ENCODE measurements around the gene TOR4A. TPM values are rescaled to one million over a fixed set of nuclear protein-coding genes. Genes with fewer than 3 reads are reported as not detected.

TOR4A gene
- total and polyA plus RNA-seq, 9 of the 15 experiments (the other 6 are each of a cell fraction or from before 2014, with no cell fraction given), result 3.9 to 49.2 (median 8.8) TPM

DNA sequence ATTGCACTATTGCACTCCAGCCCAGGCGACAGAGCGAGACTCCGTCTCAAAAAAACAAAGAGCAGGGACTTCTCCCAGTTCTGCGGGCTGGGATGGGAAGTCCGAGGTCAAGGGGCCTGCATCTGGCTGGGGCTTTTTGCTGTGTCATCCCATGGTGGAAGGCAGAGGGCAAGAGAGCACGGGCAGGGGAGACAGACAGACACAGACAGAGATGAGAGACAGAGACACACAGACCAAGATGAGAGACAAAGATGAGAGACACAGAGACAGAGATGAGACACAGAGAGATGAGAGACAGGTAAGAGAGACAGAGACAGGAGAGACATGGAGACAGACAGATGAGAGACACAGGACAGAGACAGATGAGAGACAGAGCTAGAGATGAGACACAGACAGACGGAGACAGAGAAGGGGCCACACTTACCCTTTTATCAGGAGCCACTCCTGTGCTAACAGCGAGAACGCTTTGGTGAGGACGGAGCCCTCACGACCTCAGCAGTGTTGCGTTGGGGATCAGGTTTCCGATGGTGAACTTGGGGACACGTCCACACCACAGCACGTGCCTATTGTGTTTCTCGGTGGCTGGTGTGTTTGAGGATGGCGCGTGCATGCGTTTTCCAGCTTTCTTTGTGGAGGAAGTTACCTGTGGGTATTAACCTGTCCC is 8.9 kb upstream of the TOR4A start (continued):
- TF ChIP-seq, protein P1, sequence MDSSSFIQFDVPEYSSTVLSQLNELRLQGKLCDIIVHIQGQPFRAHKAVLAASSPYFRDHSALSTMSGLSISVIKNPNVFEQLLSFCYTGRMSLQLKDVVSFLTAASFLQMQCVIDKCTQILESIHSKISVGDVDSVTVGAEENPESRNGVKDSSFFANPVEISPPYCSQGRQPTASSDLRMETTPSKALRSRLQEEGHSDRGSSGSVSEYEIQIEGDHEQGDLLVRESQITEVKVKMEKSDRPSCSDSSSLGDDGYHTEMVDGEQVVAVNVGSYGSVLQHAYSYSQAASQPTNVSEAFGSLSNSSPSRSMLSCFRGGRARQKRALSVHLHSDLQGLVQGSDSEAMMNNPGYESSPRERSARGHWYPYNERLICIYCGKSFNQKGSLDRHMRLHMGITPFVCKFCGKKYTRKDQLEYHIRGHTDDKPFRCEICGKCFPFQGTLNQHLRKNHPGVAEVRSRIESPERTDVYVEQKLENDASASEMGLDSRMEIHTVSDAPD (CRISPR knock-in tag; IDR thresholded peaks at IDR 0.05), result no peak
- TF ChIP-seq SAFB (IDR thresholded peaks at IDR 0.05; ENCODE audit: borderline replicate concordance, low read depth, low read length), result no peak

DNA sequence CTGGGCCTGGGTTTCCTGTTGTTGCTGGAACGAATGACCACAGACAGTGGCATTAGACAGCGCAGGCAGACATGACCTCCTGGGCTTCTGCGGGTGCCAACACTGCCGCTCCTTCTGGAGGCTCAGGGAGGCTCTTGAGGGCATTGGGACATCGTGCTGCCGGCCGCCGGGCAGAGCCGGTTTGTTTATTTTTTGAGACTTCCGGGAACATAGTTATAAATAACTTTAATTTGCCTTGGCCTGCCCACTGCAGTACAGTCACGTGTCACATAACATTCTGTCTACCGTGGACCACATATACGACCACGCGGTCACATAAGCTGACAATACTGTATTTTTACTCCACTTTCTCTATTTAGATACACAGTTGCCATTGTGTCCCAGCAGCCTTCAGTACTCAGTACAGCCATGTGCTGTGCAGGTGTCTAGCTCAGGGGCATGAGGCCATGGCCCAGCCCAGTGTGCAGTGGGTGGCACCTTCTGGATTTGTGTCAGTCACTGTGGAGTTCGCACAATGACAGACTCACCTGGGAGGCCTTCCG is 8.2 kb upstream of the TOR4A start:
- intact Hi-C loops (cut with micrococcal nuclease), result no loop called here
- ChIA-PET CTCF (ENCODE audit: low intra/inter-chr PET ratio) (no interaction called here), POLR2A (interaction anchor here (0.9 to 4.2 kb wide), 2 partner anchors 8 to 28 kb away, joined by 3 to 23 read pairs; partner anchors contain the start of genes TOR4A and TUBB4B)
- ATAC-seq, result no peak
- Histone ChIP-seq H3K79me2 (ENCODE audit: control insufficient read depth, insufficient read depth, low read length) (peaks cover 10% of the 10 kb centered on the region; the same call in 2 of the 3 replicates), H3K4me2 (ENCODE audit: insufficient read depth, low read length) (peak overlapping the region; percentile 62), H3K9ac (ENCODE audit: insufficient read depth in 1 of 2, low read depth in 2 of 2, low read length in 2 of 2) (peak overlapping the region; percentile 54 to 85), H2AFZ (ENCODE audit: low read depth, low read length) (0 out of 2 replicates have a peak overlapping the region, but pooled peaks have one; percentile 70), H3K4me3 (no peak overlapping the region), H3K9me3 (replicated peaks; ENCODE audit: control insufficient read depth, insufficient read depth, low read depth, low read length) (no peaks in the 10 kb centered on the region), H3K4me1 (replicated peaks in 1 of 2; ENCODE audit: control insufficient read depth in 2 of 2, insufficient read depth in 2 of 2, low read length in 2 of 2) (peaks cover 20 to 72% of the 10 kb centered on the region in 2 experiments), H3K27me3 (ENCODE audit: control insufficient read depth in 2 of 2, insufficient read depth in 2 of 2, low read length in 2 of 2) (no peaks in the 10 kb centered on the region), H3K36me3 (ENCODE audit: control insufficient read depth, insufficient read depth, low read length) (peaks cover 81% of the 10 kb centered on the region), H4K20me1 (replicated peaks; ENCODE audit: control insufficient read depth, insufficient read depth, low read length) (no peaks in the 10 kb centered on the region), H3K9me1 (ENCODE audit: control insufficient read depth, insufficient read depth, low read length) (no peaks in the 10 kb centered on the region), H3K27ac (ENCODE audit: extremely low read depth, low read depth, low read length) (peak overlapping the region; percentile 71)
- DNase-seq (ENCODE audit: extremely low read depth in 1 of 4, low spot score in 3 of 4), result no peak
- TF ChIP-seq, protein P2, sequence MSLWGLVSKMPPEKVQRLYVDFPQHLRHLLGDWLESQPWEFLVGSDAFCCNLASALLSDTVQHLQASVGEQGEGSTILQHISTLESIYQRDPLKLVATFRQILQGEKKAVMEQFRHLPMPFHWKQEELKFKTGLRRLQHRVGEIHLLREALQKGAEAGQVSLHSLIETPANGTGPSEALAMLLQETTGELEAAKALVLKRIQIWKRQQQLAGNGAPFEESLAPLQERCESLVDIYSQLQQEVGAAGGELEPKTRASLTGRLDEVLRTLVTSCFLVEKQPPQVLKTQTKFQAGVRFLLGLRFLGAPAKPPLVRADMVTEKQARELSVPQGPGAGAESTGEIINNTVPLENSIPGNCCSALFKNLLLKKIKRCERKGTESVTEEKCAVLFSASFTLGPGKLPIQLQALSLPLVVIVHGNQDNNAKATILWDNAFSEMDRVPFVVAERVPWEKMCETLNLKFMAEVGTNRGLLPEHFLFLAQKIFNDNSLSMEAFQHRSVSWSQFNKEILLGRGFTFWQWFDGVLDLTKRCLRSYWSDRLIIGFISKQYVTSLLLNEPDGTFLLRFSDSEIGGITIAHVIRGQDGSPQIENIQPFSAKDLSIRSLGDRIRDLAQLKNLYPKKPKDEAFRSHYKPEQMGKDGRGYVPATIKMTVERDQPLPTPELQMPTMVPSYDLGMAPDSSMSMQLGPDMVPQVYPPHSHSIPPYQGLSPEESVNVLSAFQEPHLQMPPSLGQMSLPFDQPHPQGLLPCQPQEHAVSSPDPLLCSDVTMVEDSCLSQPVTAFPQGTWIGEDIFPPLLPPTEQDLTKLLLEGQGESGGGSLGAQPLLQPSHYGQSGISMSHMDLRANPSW (CRISPR knock-in tag; IDR thresholded peaks at IDR 0.05), result no peak
- peak; percentile 26; the same call in 1 of the 2 replicates for TF ChIP-seq RAD51 (IDR thresholded peaks at IDR 0.05; ENCODE audit: borderline replicate concordance, low read depth)
- TF ChIP-seq TFE3 (CRISPR knock-in tag; IDR thresholded peaks at IDR 0.05), result peak; percentile 83
- TF ChIP-seq RBFOX2 (IDR thresholded peaks at IDR 0.05; ENCODE audit: low read depth, low read length), result 0 out of 2 replicates have a peak, but pooled peaks have one; percentile 24
- TF ChIP-seq MEF2D (tag; conservative IDR thresholded peaks at IDR 0.05; ENCODE audit: low read depth), result peak; percentile 26; the same call in 1 of the 2 replicates
- 0 out of 2 replicates have a peak, but pooled peaks have one; percentile 18 for TF ChIP-seq DMBX1 (CRISPR knock-in tag; IDR thresholded peaks at IDR 0.05; ENCODE audit: borderline replicate concordance)
- in situ Hi-C loops (cut with MboI), result no loop called here
- no TSS peak for BruUV-seq (replicated peaks)
- 64% methylated on average over 16 of the region's 17 CpGs for WGBS (ENCODE audit: insufficient coverage, low coverage, missing lambda C conversion rate)
- peak; percentile 61 for FAIRE-seq
